Coronary artery (tissue), 2 donors: ENCODE data around the gene SNX9.

ENCODE experiments used
- DNase-seq: peaks from one replicate; pipeline ENCODE4 v3.0.0-alpha.2; 2017; ENCODE audit warnings: low spot score
- H3K27ac ChIP-seq, 2 donors: fragments of 200-600 bp; sonication (generic); one replicate each; pipeline ENCODE4 v1.5.1; 2016 to 2019
- H3K4me3 ChIP-seq: fragments of 200-600 bp; sonication (generic); 2 replicates; pipeline ENCODE4 v1.5.1; 2016; ENCODE audit warnings: mild to moderate bottlenecking, moderate library complexity
- CTCF ChIP-seq: fragments of 200-600 bp; sonication (generic); IDR thresholded peaks from one replicate; pipeline ENCODE4 v1.5.1; 2019; ENCODE audit warnings: antibody characterized with exemption

Gene SNX9

DNA sequence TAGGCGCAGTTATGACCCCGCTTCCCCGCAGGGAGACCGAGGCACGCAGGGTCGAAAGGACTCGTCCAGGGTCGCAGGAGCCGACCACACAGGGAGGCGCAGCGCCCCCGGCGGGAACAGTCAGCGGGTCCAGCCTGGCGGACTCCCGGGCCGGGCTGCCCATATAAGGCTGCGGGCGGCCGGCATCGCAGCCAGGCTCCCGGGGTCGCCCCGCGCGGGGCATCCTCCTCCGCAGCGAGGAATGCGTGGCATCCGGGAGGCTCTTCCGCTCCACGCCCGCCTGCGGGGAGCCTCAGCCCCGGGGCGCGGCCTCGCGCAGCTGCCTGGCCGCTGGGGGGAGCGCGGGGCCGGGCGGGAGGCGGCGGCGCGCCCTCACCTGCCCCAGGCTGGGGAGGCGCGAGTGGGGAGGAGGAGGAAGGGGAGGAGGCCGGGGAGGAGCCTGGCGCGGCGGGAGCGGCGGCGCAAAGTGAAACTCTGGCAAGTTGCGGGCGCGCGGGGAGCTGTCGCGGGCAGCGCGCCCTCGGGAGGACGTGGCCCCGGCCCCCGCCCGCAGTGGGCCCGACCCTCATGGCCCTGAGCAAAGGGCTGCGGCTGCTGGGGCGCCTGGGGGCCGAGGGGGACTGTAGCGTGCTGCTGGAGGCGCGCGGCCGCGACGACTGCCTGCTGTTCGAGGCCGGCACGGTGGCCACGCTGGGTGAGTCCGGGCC, 158.5 kb downstream of the SNX9 start, which contains the start of gene SYNJ2:
Gene SYNJ2 (plus strand): TSS at position 469 of the 707 bp plus-strand sequence. CDS start 99 bp downstream, at position 568.
- H3K27ac ChIP-seq: peak within 1 kb of the TSS; percentile 78 to 88
- peak; percentile 84 for DNase-seq
- peak within 1 kb of the TSS; percentile 94 for H3K4me3 ChIP-seq
- peak; percentile 50 for TF ChIP-seq CTCF

DNA sequence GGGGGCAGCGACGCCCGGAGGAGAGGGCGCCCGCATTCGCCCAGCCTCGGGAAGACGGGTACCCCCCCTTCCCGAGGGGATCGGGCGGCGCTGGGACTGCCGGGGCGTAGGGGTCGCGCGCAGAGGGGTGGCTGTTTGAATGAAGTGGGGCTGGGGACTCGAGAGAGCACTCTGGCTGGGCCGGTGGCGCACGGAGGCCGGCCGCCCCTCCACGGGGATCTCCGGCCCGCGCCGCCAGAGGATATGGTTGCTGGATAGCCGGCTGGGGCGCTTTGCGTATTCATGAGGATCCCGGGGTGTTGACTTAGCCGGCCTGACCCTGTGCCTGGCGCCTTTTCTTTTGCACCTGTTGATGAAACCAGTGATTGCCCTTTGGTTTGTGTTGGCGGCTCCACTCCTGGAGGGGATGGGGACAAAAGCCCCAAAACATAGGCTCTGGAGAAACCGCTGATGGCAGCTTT, 159.1 kb downstream of the SNX9 start:
- TF ChIP-seq CTCF: no peak
- DNase-seq: no peak
- peak overlapping the region; percentile 78 to 88 for H3K27ac ChIP-seq
- peak overlapping the region; percentile 94 for H3K4me3 ChIP-seq

DNA sequence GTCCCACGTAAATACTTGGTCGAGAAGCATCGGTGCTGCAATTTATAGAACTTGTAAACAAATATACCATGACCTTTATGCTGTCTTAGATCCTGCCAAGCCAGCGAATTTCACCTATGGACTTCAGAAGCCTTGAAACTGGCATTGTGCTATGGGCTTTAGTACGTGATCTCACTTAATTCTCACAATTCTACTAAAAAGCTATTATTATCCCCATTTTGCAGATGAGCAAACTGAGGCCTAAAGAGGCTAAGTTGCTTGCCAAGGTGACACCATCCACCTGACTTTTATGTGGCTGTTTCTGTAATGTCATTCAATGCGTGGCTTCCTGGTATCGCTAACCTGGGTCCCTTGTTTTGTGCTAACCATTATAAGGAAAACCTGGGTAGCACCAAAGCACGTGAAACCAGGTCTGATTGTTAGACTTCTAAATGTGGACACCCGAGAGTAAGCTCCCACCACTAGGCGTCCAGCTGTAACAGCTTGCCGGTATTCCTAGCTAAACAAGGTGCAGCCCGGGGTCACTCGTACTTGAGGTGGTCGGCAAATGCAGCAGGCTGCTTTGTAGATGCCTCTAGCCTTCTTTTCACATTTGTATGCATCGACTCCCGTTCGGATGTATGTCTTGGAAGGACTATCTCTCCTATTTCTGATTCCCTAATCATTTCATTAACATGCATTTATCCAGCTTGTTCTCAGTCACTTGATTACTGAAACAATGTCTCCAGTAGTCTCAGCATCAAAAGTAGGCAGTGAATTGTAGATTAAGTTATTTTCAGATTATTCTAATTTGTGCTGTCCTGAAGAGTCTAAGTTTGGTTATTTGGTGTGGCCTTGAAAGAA, 159.7 kb downstream of the SNX9 start:
- TF ChIP-seq CTCF: no peak
- Histone ChIP-seq H3K27ac (peak overlapping the region; percentile 28 to 34), H3K4me3 (peak overlapping the region; percentile 94)
- peak; percentile 74 for DNase-seq

DNA sequence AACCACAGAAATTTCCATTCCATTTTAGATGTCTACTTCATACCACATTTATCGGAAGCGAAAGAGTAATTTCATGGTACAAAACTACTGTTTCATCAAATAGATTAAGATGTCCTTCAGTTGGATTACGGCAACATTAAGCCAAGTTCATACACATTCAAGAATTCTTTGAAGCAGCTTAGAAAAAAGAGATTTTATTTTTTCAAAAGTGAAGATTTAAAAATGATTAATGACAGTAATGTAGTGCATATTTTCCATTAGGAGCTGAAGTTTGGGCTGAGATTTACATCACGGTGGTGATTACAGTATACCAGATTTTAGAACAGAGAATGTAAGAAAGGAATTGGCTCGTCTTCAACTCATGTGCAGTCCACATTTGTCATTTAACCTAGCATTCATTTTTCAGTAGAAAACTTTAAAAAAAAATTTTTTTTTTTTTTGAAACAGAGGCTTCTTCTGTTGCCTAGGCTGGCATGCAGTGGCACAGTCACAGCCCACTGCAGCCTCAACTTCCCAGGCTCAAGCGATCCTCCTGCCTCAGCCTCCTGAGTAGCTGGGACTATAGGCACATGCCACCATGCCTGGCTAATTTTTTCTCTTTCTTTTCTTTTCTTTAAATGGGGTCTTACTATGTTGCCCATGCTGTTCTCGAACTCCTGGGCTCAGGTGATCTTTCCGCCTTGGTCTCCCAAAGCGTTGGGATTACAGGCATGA, 160.5 kb downstream of the SNX9 start:
- no peak for TF ChIP-seq CTCF
- Histone ChIP-seq H3K27ac (peak overlapping the region; percentile 28 to 34), H3K4me3 (peak overlapping the region; percentile 94)
- peak; percentile 35 for DNase-seq

DNA sequence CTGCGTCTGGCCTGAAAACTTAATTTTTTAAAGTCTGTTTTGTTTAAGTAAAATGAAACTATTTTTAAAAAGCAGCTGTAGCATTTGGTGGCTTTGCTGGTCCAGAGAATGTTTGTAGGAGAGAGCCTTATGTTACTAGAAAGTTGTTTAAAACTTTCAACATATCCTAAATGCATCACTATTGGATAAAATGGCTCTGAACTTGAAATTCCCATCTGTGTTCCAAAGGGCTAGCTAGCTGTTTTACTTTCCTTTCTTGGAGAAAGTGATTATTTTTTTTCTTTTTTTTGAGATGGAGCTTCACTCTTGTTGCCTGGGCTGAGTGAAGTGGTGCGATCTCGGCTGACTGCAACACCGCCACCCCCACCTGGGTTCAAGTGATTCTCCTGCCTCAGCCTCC, 161.1 kb downstream of the SNX9 start:
- DNase-seq: no peak
- no peak overlapping the region for H3K4me3 ChIP-seq
- H3K27ac ChIP-seq: peak overlapping the region in 1 of 2 donors; percentile 34
- TF ChIP-seq CTCF: no peak

DNA sequence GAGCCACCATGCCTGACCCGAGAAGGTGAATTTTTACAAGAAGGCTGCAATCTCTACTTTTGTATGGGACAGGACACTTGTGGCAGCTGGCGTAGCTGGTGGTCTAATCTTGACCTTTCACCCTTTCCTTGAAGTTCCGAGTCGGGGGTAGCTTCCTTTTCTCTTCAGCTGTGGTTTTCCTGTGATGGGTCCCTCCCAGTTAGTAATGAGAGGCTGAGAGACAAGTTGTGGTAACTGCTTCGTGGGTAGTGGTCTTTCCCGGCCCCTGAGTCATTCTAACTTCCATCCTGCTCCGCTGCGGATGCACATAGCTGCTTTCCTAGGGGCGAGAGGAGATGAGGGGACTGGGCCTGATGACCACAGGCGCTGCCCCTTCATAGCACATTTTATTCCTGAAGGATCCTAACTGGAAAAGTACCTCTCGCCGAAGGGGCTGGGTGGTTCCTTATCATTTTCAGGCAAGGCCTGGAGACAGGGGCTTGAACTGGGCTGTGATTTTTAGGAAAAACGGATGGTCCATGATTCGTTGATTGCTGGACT, 161.7 kb downstream of the SNX9 start:
- Histone ChIP-seq H3K27ac (no peak overlapping the region), H3K4me3 (no peak overlapping the region)
- DNase-seq: no peak
- TF ChIP-seq CTCF: no peak
